GM19025 (cell line): Measurements from ENCODE around the gene TRIM69.
A peak's percentile ranks its signal among the peaks of the same experiment; 100 is the strongest.
"Not testable (repeated sequence)": the region's sequence is repeated elsewhere in the genome, so short reads cannot be mapped to it uniquely, and the experiment has no call there.

Source experiments
- ATAC-seq: cut with Tn5 transposase; IDR thresholded peaks from one replicate; pipeline ENCODE4 v1.9.1; 2021; ENCODE audit warnings: mild to moderate bottlenecking, low read depth, moderate library complexity; ENCODE audit not compliant: unreplicated experiment

The TRIM69 gene

DNA sequence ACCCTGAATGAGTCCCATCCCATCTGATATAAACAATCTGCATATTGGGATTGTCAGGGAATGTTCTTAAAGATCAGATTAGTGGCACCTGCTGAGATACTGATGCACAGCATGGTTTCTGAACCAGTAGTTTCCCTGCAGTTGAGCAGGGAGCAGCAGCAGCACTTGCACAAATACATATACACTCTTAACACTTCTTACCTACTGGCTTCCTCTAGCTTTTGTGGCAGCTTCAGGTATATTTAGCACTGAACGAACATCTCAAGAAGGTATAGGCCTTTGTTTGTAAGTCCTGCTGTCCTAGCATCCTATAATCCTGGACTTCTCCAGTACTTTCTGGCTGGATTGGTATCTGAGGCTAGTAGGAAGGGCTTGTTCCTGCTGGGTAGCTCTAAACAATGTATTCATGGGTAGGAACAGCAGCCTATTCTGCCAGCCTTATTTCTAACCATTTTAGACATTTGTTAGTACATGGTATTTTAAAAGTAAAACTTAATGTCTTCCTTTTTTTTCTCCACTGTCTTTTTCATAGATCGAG is 20.5 kb upstream of the TRIM69 start:
- ATAC-seq = no peak

DNA sequence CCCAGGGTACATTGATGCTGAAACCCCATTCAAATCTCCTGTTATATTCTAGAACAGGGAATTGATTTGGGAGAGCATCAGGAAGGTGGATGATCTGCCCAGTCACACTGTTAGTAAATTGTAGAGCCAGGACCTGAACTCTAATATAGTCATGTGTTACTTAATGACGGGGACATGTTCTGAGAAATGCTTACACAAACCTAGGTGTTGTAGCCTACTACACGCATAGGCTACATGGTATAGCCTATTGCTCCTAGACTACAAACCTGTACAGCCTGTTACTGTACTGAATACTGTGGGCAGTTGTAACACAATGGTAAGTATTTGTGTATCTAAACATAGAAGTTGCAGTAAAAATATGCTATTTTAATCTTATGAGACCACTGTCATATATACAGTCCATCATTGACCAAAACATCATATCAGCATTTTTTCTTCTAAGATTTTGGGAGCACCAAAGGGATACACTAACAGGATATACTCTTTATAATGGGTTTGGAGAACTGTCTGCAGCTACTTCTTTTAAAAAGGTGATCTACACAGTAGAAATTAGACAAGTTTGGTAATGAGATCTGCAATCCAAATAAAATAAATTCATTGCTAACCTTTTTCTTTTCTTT is 19.2 kb upstream of the TRIM69 start:
- no peak for ATAC-seq

DNA sequence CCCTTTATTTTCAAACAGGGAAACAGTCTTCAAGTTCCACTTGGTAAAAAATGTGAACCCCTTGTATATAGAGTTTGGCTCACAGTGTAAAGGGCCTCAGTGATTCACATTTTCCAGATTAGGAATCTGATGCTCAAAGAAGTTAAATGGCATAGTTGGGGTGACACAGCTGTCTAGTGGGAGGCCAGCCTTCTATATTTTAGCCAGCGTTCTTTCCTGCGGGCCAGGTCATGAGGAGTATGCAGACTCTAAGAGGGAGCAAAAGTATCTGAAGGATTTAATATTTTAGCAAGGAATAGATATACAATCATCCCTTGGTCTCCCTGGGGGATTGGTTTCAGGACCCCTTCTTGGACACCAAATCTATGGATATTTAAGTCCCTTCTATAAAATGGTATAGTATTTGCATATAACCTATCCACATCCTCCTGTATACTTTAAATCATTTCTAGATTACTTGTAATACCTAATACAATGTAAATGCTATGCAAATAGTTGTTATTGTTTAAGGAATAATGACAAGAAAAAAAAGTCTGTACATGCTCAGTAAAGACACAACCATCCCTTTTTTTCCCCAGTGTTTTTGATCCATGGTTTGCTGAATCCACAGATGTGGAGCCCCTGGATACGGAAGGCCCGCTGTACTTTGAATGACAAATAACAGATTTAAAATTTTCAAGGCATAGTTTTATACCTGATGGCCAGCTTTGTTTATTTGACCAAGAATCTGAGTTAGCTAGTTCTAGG is 18.0 kb upstream of the TRIM69 start:
- no peak for ATAC-seq

DNA sequence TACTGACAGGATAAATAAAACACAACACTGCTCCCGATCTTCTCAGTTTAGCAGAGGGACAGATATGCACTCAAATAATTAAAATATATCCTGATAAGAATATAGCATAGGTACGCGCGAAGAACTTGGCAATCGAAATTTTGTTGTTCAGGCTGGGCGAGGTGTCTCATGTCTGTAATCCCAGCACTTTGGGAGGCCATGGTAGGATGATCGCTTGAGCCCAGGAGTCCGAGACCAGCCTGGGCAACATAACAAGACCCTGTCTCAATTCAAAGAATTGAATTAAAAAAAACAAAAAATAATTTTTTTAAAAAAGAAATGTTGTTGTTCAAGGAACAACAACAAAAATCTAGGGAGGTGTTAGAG is 17.4 kb upstream of the TRIM69 start:
- no peak for ATAC-seq

DNA sequence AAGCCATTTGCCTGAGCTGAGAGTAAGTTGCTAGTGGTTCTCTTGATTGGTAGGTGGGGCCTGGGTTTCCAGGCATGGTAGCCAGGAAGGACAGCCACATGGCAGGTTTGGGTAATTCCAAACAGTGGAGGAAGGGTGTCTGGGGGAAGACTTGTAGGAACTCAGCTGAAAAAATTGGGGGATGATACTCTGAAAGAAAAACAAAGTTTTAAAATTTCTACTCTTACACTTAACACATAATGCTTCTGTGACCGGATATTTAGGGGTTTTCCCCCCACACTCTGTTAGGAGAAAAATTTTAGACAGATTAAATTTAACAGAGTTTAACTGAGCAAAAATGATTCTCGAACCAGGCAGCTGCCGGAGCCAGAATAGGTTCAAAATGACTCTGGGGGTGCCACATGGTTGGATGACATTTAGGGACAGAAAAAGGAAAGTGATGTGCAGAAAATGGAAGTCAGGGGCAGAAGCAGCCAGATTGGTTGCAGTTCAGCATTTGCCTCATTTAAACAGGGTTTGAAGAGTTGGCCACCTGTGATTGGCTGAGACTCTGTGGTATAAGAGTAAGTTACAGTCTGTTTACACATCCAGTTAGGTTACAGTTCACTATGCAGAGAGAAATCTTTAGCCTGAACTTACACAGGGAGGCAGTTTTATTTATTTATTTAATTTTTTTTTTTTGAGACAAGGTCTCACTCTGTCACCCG is 16.9 kb upstream of the TRIM69 start:
- peak; percentile 34 for ATAC-seq

DNA sequence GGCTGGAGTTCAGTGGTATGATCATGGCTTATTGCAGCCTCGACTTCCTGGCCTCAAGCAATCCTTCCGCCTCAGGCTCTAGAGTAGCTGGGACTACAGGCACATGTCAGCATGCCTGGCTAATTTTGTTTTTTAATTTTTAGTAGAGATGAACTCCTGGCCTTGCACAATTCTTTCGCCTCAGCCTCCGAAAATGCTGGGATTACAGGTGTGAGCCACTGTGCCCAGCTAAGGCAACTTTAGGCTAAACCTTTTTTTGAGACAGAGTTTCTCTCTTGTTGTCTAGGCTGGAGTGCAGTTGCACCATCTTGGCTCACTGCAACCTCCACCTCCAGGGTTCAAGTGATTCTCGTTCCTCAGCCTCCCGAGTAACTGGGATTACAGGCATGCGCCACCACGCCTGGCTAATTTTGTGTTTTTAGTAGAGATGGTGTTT is 16.3 kb upstream of the TRIM69 start:
- not testable (repeated sequence) for ATAC-seq

DNA sequence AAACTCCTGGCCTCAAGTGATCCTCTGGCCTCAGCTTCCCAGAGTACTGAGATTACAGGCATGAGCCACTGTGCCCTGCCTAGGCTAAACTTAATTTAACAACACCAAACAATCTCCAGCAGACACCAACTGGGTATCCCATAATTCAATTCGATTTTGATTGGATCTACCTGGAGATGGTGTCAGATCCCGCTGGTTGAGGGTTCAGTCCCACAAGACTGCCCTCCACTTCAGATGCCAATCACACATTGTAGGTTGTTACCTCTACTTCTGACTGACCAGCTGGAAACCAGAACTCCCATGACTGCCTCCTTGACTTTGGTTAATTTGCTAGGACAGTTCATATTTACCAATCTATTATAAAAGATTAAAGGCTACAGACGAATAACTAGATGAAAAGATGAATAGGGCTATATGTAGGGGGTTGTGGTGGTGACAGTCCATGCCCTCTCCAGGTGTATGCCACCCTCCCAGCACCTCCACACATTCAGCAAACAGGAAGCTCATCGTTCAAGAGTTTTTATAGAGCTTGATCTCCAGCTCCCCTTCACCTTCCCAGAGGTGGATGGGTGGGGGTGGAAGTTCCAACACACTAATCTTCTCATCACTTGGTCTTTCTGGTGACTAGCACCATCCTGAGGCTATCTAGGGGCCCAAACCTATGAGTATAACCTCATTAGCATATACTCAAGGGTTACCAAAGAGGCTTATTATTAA is 15.7 kb upstream of the TRIM69 start:
- ATAC-seq = no peak

DNA sequence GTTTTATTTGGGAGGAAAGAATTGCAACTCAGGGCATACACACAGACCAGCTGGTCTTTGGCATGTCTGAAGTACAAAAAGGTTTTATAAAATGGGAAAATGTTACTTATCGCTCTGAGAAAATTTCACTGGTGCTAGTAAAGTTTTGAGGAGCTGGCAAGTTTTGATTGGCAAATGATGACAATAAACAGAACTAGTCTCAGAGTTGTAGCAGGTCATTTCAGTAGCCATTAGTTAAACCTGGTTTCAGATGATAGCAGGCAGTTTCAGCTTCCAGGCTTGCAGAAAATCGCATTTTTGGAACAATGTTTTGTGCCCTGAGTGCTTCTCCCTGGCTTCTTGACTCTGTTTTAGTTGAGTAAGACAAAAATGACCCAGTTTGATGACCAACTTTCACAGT is 14.3 kb upstream of the TRIM69 start:
- no peak for ATAC-seq

DNA sequence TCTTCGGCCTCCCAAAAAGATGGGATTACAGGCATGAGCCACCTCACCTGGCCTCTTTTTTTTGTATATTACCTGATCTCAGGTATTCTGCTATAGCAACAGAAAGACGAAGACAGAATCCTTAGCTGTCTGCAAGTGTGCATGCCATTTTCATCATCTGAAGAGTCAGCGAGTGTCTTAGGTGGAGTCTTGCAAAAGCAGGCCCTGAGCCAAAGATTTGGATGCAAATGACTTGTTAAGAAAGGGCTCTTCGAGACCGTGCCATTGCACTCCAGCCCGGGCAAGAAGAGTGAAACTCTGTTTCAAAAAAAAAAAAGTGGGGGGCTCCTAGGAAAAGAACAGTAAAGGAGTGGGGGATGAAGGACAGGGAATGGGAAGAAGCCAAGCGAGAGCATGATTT is 10.2 kb upstream of the TRIM69 start:
- no peak for ATAC-seq

DNA sequence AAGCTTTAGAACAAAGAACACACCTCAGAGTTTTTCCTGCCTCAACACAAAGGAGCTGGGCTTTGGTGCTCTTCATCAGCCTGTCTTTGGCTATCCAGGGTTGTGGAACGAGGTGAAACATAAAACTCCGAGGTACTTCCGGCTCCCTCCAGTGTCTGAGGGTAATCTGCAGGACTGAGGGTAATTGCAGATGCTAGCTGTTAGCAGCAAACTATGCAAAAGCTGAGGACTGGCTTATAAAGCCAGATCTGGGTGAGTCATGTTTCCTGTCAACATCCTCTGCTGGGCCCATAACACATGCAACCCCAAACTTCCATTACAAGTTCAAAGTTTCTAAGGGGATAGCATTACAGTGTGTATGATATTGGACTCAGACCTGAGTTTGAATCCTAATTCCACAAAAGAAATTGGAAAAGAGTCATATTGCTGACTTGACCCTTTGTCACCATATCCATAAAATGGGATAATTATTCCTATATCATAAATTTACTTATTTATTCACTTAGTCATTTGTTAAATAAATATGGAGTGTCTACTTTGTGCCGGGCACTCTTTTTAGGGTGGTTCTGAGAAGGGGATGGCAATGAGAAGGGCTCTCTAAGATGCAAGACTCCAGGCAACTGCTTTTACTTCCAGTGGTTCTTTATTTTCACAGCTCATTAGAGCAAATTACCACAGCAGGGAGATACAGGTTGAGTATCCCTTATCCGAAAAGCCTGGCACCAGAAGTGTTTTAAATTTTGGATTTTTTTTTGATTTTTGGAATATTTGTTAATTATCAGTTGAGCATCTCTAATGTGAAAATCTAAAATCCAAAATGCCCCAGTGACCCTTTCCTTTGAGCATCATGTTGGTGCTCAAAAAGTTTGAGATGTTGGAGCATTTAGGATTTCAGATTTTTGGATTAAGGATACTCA is 9.5 kb upstream of the TRIM69 start:
- peak; percentile 25 for ATAC-seq

DNA sequence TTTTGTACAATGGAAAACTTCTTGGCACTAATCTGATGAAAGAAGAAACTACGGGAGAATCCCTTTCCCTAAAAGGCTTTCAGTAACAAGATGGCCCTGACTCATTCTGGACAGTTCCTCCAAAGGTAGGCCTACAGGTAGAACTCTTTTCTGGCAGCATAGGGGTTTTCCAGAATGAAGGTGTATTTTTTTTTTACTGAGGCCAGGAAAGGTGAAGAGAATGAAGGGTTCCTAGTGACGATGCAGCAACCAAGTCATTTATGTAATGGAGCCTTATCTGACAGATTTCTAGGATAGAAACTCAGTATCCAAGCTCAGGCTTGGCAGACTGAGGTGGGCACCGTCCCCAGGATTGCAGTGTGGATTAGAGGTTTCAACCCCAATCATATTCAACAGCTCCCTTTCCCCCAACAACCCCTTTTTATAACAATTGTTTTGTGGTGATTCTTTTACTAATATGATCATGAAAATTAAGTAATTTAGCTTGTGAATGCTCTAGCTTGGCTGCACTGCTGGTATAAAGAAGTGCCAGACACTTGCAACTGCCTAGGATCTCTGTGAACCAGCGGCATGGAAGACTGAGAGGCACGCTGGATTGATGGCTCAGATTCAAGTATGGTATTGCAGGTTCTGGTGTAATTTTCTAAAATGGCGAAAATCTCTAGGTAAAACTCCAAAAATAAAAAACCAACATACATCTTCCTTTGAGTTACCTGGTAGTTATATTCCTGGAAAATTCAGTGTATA is 8.7 kb upstream of the TRIM69 start:
- ATAC-seq = no peak

DNA sequence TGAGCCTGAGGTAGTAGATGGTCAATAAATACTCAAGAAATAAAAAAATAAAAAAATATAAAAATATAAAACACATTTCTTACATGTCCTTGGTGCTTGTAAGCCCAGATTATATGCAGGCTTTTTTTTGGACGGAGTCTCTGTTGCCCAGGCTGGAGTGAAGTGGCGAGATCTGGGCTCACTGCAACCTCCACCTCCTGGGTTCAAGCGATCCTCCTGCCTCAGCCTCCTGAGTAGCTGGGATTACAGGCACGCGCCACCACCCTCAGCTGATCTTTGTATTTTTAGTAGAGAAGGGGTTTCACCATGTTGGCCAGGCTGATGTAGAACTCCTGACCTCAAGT is 8.1 kb upstream of the TRIM69 start:
- not testable (repeated sequence) for ATAC-seq

DNA sequence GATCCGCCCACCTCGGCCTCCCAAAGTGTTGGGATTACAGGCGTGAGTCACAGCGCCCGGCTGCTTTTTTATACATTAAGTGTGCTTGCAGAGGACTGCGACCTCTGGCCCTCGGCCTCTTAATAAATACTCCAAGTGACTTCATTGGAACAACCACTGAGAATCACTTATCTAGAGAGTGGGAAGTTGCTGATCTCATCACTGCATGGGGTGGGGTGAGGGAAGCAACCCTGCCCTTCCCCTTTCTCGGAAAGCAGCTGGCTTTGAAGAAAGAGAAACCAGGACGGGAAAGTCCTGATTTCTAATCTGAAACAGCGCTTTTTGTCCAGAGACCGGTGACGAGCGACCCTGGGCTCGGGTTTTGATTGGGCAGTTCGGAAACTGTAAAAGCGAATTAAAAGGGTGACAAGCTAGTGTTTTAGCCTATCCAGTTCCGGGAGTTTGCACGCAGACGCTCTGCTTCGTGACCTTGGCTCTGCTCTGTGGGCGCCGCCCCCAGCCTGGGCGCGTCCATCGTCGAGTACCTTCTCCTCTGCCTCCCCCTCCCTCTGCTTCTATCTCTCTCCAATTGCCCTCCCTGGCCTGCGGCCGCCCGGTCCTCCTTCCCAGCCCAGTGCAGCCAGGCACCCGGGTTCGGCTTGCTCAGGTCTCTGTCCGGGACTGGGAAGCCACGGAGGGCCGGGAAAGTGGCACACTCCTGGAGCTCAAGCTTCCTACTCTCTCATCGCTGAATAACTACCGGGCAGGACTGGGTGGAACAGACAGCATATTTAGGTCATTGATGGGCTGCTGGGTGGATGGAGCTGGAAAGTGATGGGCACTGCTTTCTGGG is 7.5 kb upstream of the TRIM69 start:
- ATAC-seq = peak; percentile 76

DNA sequence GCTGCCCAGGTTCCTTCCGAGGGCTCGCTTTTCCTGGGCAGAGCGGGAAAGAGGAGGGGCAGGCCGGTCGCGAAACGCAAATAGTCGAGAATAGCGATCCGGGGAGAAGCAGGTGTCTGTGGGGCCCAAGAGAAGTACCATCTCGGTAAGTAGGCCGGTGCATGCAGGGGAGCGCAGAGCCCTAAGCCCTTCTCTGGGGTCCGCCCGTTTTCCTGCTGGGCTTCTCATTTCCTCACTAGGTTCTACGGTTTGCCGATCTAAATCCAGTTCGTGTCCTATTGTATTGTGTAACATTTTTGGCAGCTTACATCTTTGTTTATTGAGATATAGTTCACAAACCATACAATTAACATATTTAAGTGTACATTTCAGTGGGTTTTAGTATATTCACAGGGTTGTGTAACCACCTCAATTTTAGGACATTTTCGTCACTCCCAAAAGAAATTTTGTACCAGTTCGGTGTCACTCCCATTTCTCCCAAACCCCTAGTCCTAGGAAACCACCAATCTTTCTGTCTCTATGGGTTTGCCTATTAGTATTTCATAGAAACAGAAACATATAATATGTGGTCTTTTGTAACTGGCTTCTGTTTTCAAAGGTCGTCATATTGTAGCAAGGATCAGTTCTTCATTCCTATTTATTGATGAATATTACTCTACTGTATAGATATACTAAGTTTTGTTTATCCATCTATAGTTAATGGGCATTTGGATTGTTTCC is 6.8 kb upstream of the TRIM69 start:
- ATAC-seq = no peak

DNA sequence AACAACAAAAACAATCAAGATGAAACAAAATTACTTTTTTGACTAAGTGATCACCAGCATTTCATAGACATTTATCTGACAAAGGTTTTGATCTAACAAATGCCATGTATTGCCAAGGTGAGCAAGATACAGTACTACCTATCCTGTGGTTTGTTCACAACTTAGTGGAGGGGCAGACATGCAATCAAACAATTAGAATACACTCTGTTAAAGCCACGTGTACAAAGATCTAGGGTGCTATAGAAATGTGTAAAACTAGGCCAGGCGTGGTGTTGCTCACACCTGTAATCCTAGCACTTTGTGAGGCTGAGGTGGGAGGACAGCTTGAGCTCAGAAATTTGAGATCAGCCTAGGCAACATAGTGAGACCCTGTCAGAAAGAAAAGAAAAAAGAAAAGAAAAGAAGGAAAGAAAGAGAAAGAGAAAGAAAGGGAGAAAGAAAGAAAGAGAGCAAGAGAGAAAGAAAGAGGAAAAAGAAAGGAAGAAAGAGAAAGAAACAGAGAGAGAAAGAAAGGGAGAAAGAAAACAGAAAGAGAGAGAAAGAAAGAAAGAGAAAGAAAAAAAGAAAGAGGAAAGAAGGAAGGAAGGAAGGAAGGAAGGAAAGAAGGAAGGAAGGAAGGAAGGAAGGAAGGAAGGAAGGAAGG is 1.4 kb upstream of the TRIM69 start:
- no peak for ATAC-seq

DNA sequence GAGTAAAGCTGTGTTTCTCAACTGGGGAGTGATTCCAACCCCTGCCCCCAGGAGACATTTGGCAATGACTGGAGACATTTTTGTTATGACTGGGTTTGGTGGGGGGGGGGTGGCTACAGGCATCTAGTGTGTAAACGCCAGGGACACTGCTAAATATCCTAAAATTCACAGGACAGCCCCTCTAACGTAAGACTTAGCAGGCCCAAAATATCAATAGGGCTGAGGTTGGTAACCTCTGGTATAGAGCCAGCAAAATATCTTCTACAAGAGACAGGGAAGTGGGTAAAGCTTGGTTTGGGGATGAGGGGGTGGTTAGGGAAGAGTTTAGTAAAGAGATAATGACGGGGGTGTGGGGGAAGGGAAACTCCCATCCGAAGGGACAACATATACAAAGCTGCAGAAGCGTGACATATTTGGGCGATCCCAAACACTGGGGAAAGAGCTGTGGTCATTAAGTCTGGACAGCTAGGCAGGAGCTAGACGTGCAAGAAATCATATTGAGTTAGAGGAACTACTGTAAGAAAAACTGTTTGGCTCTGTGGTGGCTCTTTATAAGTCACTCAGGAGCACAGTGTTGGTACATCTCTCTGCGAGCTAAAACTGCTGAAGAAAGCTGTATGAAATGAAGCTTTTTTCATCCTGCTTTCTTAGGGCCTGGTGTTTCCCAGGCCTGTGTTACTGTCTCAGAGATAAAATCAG is 697 bp upstream of the TRIM69 start:
- ATAC-seq = peak; percentile 42
